Esophagus muscularis mucosa (tissue), 4 donors: ENCODE results near the gene TBP. TPM values are rescaled to one million over a fixed set of nuclear protein-coding genes. Genes with fewer than 3 reads are reported as not detected.

Experiments used
- DNase-seq: peaks from one replicate; pipeline ENCODE4 v3.0.0-alpha.2; 2017; ENCODE audit errors: extremely low spot score
- H3K27ac ChIP-seq, 4 donors: fragments of 200-600 bp; sonication (generic); replicated peaks in 1 of 4; 1 replicate in 3 of 4; 2 replicates in 1 of 4; pipeline ENCODE4 v1.5.1; 2016 to 2019; ENCODE audit warnings: mild to moderate bottlenecking in 1 of 4
- H3K27me3 ChIP-seq, 4 donors: fragments of 200-600 bp; sonication (generic); one replicate each; pipeline versions ENCODE4 v1.5.1 to v1.6.0; 2016 to 2019
- H3K36me3 ChIP-seq, 4 donors: fragments of 200-600 bp; sonication (generic); one replicate each; pipeline ENCODE4 v1.5.1; 2016 to 2019
- H3K4me1 ChIP-seq, 4 donors: fragments of 200-600 bp; sonication (generic); one replicate each; pipeline ENCODE4 v1.5.1; 2016 to 2019
- H3K4me3 ChIP-seq, 4 donors: fragments of 200-600 bp; sonication (generic); 1 replicate in 2 of 4; 2 replicates in 2 of 4; pipeline ENCODE4 v1.5.1; 2016 to 2019; ENCODE audit warnings: mild to moderate bottlenecking in 4 of 4, moderate library complexity in 1 of 4
- H3K9me3 ChIP-seq, 4 donors: fragments of 200-600 bp; sonication (generic); 1 replicate in 3 of 4; 2 replicates in 1 of 4; pipeline ENCODE4 v1.5.1; 2016 to 2019
- CTCF ChIP-seq, 3 experiments: fragments of 200-600 bp in 2 of 3; fragments of 450-650 bp in 1 of 3; sonication (generic) in 2 of 3; IDR thresholded peaks; one replicate each; pipeline ENCODE4 v1.5.1; 2017 to 2019; ENCODE audit warnings: antibody characterized with exemption in 3 of 3, mild to moderate bottlenecking in 2 of 3, moderate library complexity in 1 of 3
- EP300 ChIP-seq: sonication (generic); formaldehyde crosslinking; IDR thresholded peaks from one replicate; pipeline ENCODE4 v1.6.1; 2017; ENCODE audit warnings: antibody characterized with exemption
- POLR2A ChIP-seq: fragments of 450-650 bp; IDR thresholded peaks from one replicate; pipeline ENCODE4 v1.6.1; 2017; ENCODE audit warnings: antibody characterized with exemption, moderate library complexity, mild to moderate bottlenecking, low read depth
- POLR2AphosphoS5 ChIP-seq, 2 donors: sonication (generic); formaldehyde crosslinking; IDR thresholded peaks; one replicate each; pipeline ENCODE4 v1.6.1; 2017; ENCODE audit warnings: antibody characterized with exemption in 2 of 2
- WGBS: methylation state at CpG from one replicate; pipeline ENCODE4 v1.1.5; 2018; 5-methylcytosine and 5-hydroxymethylcytosine counted together
- intact Hi-C: fragments of 100-400 bp; cut with DNase I; formaldehyde crosslinking; loops from one replicate; pipeline ENCODE4 v1.15.1; 2023
- total RNA-seq, 4 donors: library from RNA; depleted of rRNA; stranded (reverse); fragments of >200 nt; gene quantifications; one replicate each; pipeline versions ENCODE4 v1.1.0 to v1.2.1, GENCODE V29; 2016

Gene TBP
- total RNA-seq, 4 donors from 2014 or later, result 13.1 to 17.8 (median 16.7) TPM

GRCh38 chr6:170529839-170530469 lies 24.2 kb upstream of the TBP start:
- TF ChIP-seq POLR2AphosphoS5 (IDR thresholded peaks at IDR 0.05), result peak in 1 of 2 donors; percentile 13
- peak; percentile 69 to 89 (median 77) for TF ChIP-seq CTCF (IDR thresholded peaks at IDR 0.05)
- TF ChIP-seq POLR2A, result no peak
- peaks cover 0 to 19% (median 12%) of the 10 kb centered on the region in 4 donors for H3K4me1 ChIP-seq
- H3K36me3 ChIP-seq, result peaks cover 12 to 39% (median 26%) of the 10 kb centered on the region in 4 donors
- no peaks in the 10 kb centered on the region for H3K27me3 ChIP-seq
- WGBS, result 43% methylated on average over 5 of the region's 5 CpGs
- no peak overlapping the region for H3K27ac ChIP-seq
- no peaks in the 10 kb centered on the region for H3K9me3 ChIP-seq
- DNase-seq, result no peak
- intact Hi-C loops, result loop anchor here (2.0 to 5.0 kb wide), 2 partner anchors 699 to 738 kb away; no protein-coding TSS in a partner anchor
- H3K4me3 ChIP-seq, result no peak overlapping the region

- 32% methylated on average over 7 of the region's 7 CpGs for WGBS
- DNase-seq, result no peak
- peaks cover 42 to 70% (median 55%) of the 10 kb centered on the region in 4 donors for H3K36me3 ChIP-seq
- H3K9me3 ChIP-seq, result no peaks in the 10 kb centered on the region
- H3K4me1 ChIP-seq, result peaks cover 0 to 19% (median 12%) of the 10 kb centered on the region in 4 donors
- intact Hi-C loops, result no loop called here
- TF ChIP-seq POLR2AphosphoS5 (IDR thresholded peaks at IDR 0.05), result no peak
- TF ChIP-seq CTCF (IDR thresholded peaks at IDR 0.05), result no peak
- TF ChIP-seq POLR2A, result no peak
- TF ChIP-seq EP300, result no peak
- H3K27me3 ChIP-seq, result no peaks in the 10 kb centered on the region
- peak overlapping the region in 1 of 4 donors; percentile 44 for H3K27ac ChIP-seq
- no peak overlapping the region for H3K4me3 ChIP-seq
Observed at GRCh38 chr6:170532867-170533488, 21.2 kb upstream of the TBP start.

GRCh38 chr6:170533792-170534191 lies 20.4 kb upstream of the TBP start:
- intact Hi-C loops, result no loop called here
- no peak for TF ChIP-seq CTCF (IDR thresholded peaks at IDR 0.05)

GRCh38 chr6:170535004-170535403 lies 19.2 kb upstream of the TBP start:
- H3K27ac ChIP-seq, result no peak overlapping the region
- no peaks in the 10 kb centered on the region for H3K9me3 ChIP-seq
- TF ChIP-seq POLR2AphosphoS5 (IDR thresholded peaks at IDR 0.05) (no peak), POLR2A (no peak), EP300 (no peak), CTCF (IDR thresholded peaks at IDR 0.05) (no peak)
- intact Hi-C loops, result no loop called here
- DNase-seq, result no peak
- H3K27me3 ChIP-seq, result no peaks in the 10 kb centered on the region
- 93% methylated on average over 5 of the region's 5 CpGs for WGBS
- peaks cover 5 to 18% (median 9%) of the 10 kb centered on the region in 4 donors for H3K4me1 ChIP-seq
- no peak overlapping the region for H3K4me3 ChIP-seq
- H3K36me3 ChIP-seq, result peaks cover 49 to 90% (median 74%) of the 10 kb centered on the region in 4 donors

More at GRCh38 chr6:170533792-170534191, 20.4 kb upstream of the TBP start:
- no peaks in the 10 kb centered on the region for H3K27me3 ChIP-seq
- H3K4me1 ChIP-seq, result peaks cover 0 to 19% (median 12%) of the 10 kb centered on the region in 4 donors
- H3K36me3 ChIP-seq, result peaks cover 49 to 78% (median 63%) of the 10 kb centered on the region in 4 donors
- WGBS, result 90% methylated on average over 2 of the region's 2 CpGs
- H3K9me3 ChIP-seq, result no peaks in the 10 kb centered on the region
- DNase-seq, result no peak
- H3K27ac ChIP-seq, result no peak overlapping the region
- H3K4me3 ChIP-seq, result no peak overlapping the region
